Heart left ventricle (tissue), 16 donors: Measurements from ENCODE around the gene SLITRK1. TPM values are rescaled to one million over a fixed set of nuclear protein-coding genes. Genes with fewer than 3 reads are reported as not detected.

ENCODE experiments used
- ATAC-seq, 4 donors: fragments of 200-7000 bp; cut with Tn5 transposase; one replicate each; pipeline ENCODE4 v1.9.1; 2020 to 2022; ENCODE audit warnings: moderate library complexity in 4 of 4, mild to moderate bottlenecking in 3 of 4, moderate number of reproducible peaks in 1 of 4
- DNase-seq, 5 donors: peaks; one replicate each; pipeline ENCODE4 v3.0.0-alpha.2; 2020
- H3K27ac ChIP-seq, 12 donors: fragments of 200-600 bp; sonication (generic) in 4 of 12; one replicate each; pipeline versions ENCODE4 v1.5.0 to v1.8.0; 2016 to 2022; ENCODE audit warnings: mild to moderate bottlenecking in 2 of 12
- H3K27me3 ChIP-seq, 9 donors: fragments of 200-600 bp; sonication (generic) in 2 of 9; one replicate each; pipeline versions ENCODE4 v1.5.1 to v1.8.0; 2016 to 2022; ENCODE audit warnings: mild to moderate bottlenecking in 3 of 9
- H3K36me3 ChIP-seq, 9 donors: fragments of 200-600 bp; sonication (generic) in 2 of 9; one replicate each; pipeline versions ENCODE4 v1.5.0 to v1.8.0; 2018 to 2022; ENCODE audit warnings: mild to moderate bottlenecking in 2 of 9
- H3K4me1 ChIP-seq, 12 donors: fragments of 200-600 bp; sonication (generic) in 4 of 12; one replicate each; pipeline versions ENCODE4 v1.5.0 to v1.8.0; 2016 to 2022; ENCODE audit warnings: mild to moderate bottlenecking in 3 of 12
- H3K4me3 ChIP-seq, 12 donors: fragments of 200-600 bp; sonication (generic) in 4 of 12; one replicate each; pipeline versions ENCODE4 v1.5.0 to v1.8.0; 2017 to 2022; ENCODE audit warnings: mild to moderate bottlenecking in 9 of 12, moderate library complexity in 4 of 12
- H3K9me3 ChIP-seq, 12 donors: fragments of 200-600 bp; sonication (generic) in 4 of 12; one replicate each; pipeline versions ENCODE4 v1.5.0 to v1.8.0; 2016 to 2022; ENCODE audit warnings: mild to moderate bottlenecking in 1 of 12
- CTCF ChIP-seq, 12 donors: fragments of 200-600 bp; sonication (generic) in 4 of 12; IDR thresholded peaks; one replicate each; pipeline versions ENCODE4 v1.5.0 to v1.8.0; 2018 to 2022; ENCODE audit warnings: antibody characterized with exemption in 12 of 12, mild to moderate bottlenecking in 5 of 12
- POLR2A ChIP-seq, 2 donors: fragments of 450-650 bp; IDR thresholded peaks; one replicate each; pipeline ENCODE4 v1.6.1; 2017; ENCODE audit warnings: antibody characterized with exemption in 2 of 2, mild to moderate bottlenecking in 2 of 2, moderate library complexity in 2 of 2
- WGBS, 4 donors: extraction: QIAGEN DNeasy Blood & Tissue Kit in 2 of 4; methylation state at CpG; one replicate each; pipeline versions ENCODE4 v1.1.5 to v1.1.7; 2013 to 2018; 5-methylcytosine and 5-hydroxymethylcytosine counted together
- intact Hi-C, 10 donors: fragments of 100-400 bp; cut with DNase I; formaldehyde crosslinking; loops; one replicate each; pipeline versions ENCODE4 v1.11.1 to v1.14.2; 2022
- polyA plus RNA-seq, 2 donors: library from polyadenylated mRNA; stranded (reverse); fragments of 200-250 nt; gene quantifications; one replicate each; pipeline ENCODE4 v1.2.3, GENCODE V29; 2013
- total RNA-seq, 9 donors: library from RNA; depleted of rRNA in 2 of 9; stranded (reverse); fragments of >200 nt in 2 of 9; fragmentation: NEBNext Ultra II Directional in 3 of 9; extraction: Animal tissue kit (Norgen Biotek cat#: 25700) in 3 of 9; gene quantifications; one replicate each; pipeline versions ENCODE4 v1.1.0 to v1.2.4, GENCODE V29; 2016 to 2023
- donor health status: ischemic (EF 13 %, LVEDD 7.1; RV severe dilation, severe dysfunction).
- donor health status: healthy with polysubstance abuse.
- donor health status: DM: no; HTN: yes; CAD: no.
- donor health status: DM: no; HTN: no; CAD: no.
- donor health status: ischemic (EF 25% LVEDD 6.9; RV normal size, moderate dysfunction).
- donor health status: ischemic (EF 25% LVEDD 5.7; RV mildly dilated, moderate dysfunction).
- donor health status: healthy.
- donor health status: DM: yes; HTN: yes; CAD: no.
- donor health status: ischemic (EF 35%, LVEDD 5.7; RV mildly dilated, moderate dysfunction).
- donor health status: nonischemic (EF 11% LVEDD 7.7; RV severe dilation, severe dysfunction).
- donor health status: DM: yes; HTN: yes; CAD: no.
- donor health status: PGD.
- donor health status: ischemic (EF 29% LVEDD 5.4; RV normal size, mild dysfunction).
- donor health status: nonischemic (EF 23%, LVEDD 6.1; RV moderate dilation, normal function).

Gene SLITRK1
- total and polyA plus RNA-seq, 11 donors, result not detected

GRCh38 chr13:83881140-83881684 is 1.1 kb downstream of the SLITRK1 start:
- Histone ChIP-seq H3K4me3 (no peak overlapping the region), H3K4me1 (no peaks in the 10 kb centered on the region), H3K27ac (no peak overlapping the region), H3K9me3 (no peaks in the 10 kb centered on the region), H3K27me3 (peaks cover 18 to 69% (median 43%) of the 10 kb centered on the region in 9 donors), H3K36me3 (no peaks in the 10 kb centered on the region)
- TF ChIP-seq CTCF (IDR thresholded peaks at IDR 0.05) (no peak), POLR2A (IDR thresholded peaks at IDR 0.05) (no peak)
- intact Hi-C loops, result no loop called here
- ATAC-seq, result no peak
- no peak for DNase-seq
- WGBS, 4 donors, result 2 to 3% (median 3%) methylated on average over 19 of the region's 19 CpGs

GRCh38 chr13:83880275-83881139 is 1.8 kb downstream of the SLITRK1 start:
- intact Hi-C loops, result no loop called here
- H3K4me1 ChIP-seq, result no peaks in the 10 kb centered on the region
- peaks cover 18 to 69% (median 43%) of the 10 kb centered on the region in 9 donors for H3K27me3 ChIP-seq
- no peak for TF ChIP-seq CTCF (IDR thresholded peaks at IDR 0.05)
- no peak for TF ChIP-seq POLR2A (IDR thresholded peaks at IDR 0.05)
- no peak overlapping the region for H3K27ac ChIP-seq
- no peaks in the 10 kb centered on the region for H3K36me3 ChIP-seq
- no peak overlapping the region for H3K4me3 ChIP-seq
- 5 to 10% (median 7%) methylated on average over 23 to 26 of the region's 26 CpGs for WGBS, 4 donors
- DNase-seq (no peak), ATAC-seq (no peak)
- H3K9me3 ChIP-seq, result no peaks in the 10 kb centered on the region

GRCh38 chr13:83879431-83880171 is 2.7 kb downstream of the SLITRK1 start:
- H3K4me3 ChIP-seq, result peak overlapping the region in 1 of 12 donors; percentile 5
- H3K27me3 ChIP-seq, result peaks cover 18 to 67% (median 43%) of the 10 kb centered on the region in 9 donors

More at GRCh38 chr13:83879431-83880171, 2.7 kb downstream of the SLITRK1 start:
- intact Hi-C loops, result no loop called here
- DNase-seq (no peak), ATAC-seq (no peak)
- Histone ChIP-seq H3K9me3 (no peaks in the 10 kb centered on the region), H3K4me1 (no peaks in the 10 kb centered on the region), H3K27ac (no peak overlapping the region), H3K36me3 (no peaks in the 10 kb centered on the region)
- TF ChIP-seq POLR2A (IDR thresholded peaks at IDR 0.05) (no peak), CTCF (IDR thresholded peaks at IDR 0.05) (no peak)
- 0 to 13% (median 3%) methylated on average over 15 to 33 of the region's 33 CpGs for whole genome bisulfite sequencing, 4 donors
